ENCODE results near the gene DUT. TPM values are rescaled to one million over a fixed set of nuclear protein-coding genes. Genes with fewer than 3 reads are reported as not detected.

The DUT gene
- polyA plus RNA-seq, 12 donors, result 82.8 to 158 (median 110) TPM; not detected in 1

Other genes with a start within 250 kb of the DUT start
- gene SLC24A5, start 210.4 kb upstream of the DUT start, polyA plus RNA-seq (ENCODE audit: insufficient read length in 12 of 12), result 1 to 10 TPM in 2 of 12 donors, under 1 TPM in 3, not detected in 7; 0.08 to 3.1 (median 0.81) TPM
- gene MYEF2, start 153.1 kb upstream of the DUT start, polyA plus RNA-seq (ENCODE audit: insufficient read length in 12 of 12), result 10 to 100 TPM in 10 of 12 donors, 1 to 10 TPM in 1, not detected in 1; 7.7 to 21.5 (median 14.7) TPM
- not detected for gene CTXN2, start 139.8 kb upstream of the DUT start, polyA plus RNA-seq (ENCODE audit: insufficient read length in 12 of 12)
- gene SLC12A1, start 125.1 kb upstream of the DUT start, polyA plus RNA-seq (ENCODE audit: insufficient read length in 12 of 12), result 1 to 10 TPM in 1 of 12 donors, under 1 TPM in 9, not detected in 2; 0.05 to 1.9 (median 0.35) TPM